Measurements from ENCODE around the gene DDX19B. TPM values are rescaled to one million over a fixed set of nuclear protein-coding genes. Genes with fewer than 3 reads are reported as not detected.
"Not testable (repeated sequence)": the region's sequence is repeated elsewhere in the genome, so short reads cannot be mapped to it uniquely, and the experiment has no call there.

Gene DDX19B
- total RNA-seq, 1 experiment from 2014 or later: 38.4 TPM

- TF ChIP-seq PRDM15 (CRISPR knock-in tag; IDR thresholded peaks at IDR 0.05) (no peak), HMGXB4 (CRISPR knock-in tag; IDR thresholded peaks at IDR 0.05) (no peak), ZNF416 (CRISPR knock-in tag; IDR thresholded peaks at IDR 0.05) (no peak), PRRX2 (CRISPR knock-in tag; IDR thresholded peaks at IDR 0.05) (no peak), JAZF1 (CRISPR knock-in tag; IDR thresholded peaks at IDR 0.05) (no peak), ZNF281 (CRISPR knock-in tag; IDR thresholded peaks at IDR 0.05) (no peak), FOXP4 (CRISPR knock-in tag; IDR thresholded peaks at IDR 0.05) (no peak), ZBTB21 (CRISPR knock-in tag; IDR thresholded peaks at IDR 0.05; ENCODE audit: borderline replicate concordance) (no peak), ZNF512 (CRISPR knock-in tag; IDR thresholded peaks at IDR 0.05; ENCODE audit: borderline replicate concordance) (no peak)
Measured at GRCh38 chr16:70364399-70364798, 65.4 kb downstream of the DDX19B start (continued).

- DNase-seq (ENCODE audit: low spot score) (peak; percentile 44), ATAC-seq (peak; percentile 82)
- H3K36me3 Mint-ChIP-seq: peaks cover 58% of the 10 kb centered on the region
- CTCF ChIA-PET: interaction anchor here (0.5 to 1.6 kb wide), 15 partner anchors 10 to 401 kb away, joined by 3 to 21 read pairs (median 4); partner anchors contain the start of gene DDX19A
- H3K27ac Mint-ChIP-seq; H3K4me3 Mint-ChIP-seq; H3K27me3 Mint-ChIP-seq (ENCODE audit: low read depth); H3K9me3 Mint-ChIP-seq; H3K4me1 Mint-ChIP-seq: not testable (repeated sequence)
- peak; percentile 30; the same call in 1 of the 2 replicates for TF ChIP-seq CTCF (IDR thresholded peaks at IDR 0.05)
- POLR2A ChIA-PET: interaction anchor here (0.7 kb wide), 1 partner anchor 10 kb away, joined by 3 read pairs; no protein-coding TSS in a partner anchor
Measured at GRCh38 chr16:70370145-70370544, 71.2 kb downstream of the DDX19B start.

Measured in WTC11 (cell line).